Memory B cell (primary cell): ENCODE measurements around the gene AK1.
"Not testable (repeated sequence)": the region's sequence is repeated elsewhere in the genome, so short reads cannot be mapped to it uniquely, and the experiment has no call there.

Source experiments
- ATAC-seq: fragments of 150-1000 bp; cut with Tn5 transposase; 2 replicates; pipeline ENCODE4 v1.10.0; 2021; ENCODE audit warnings: low read depth, mild to moderate bottlenecking, moderate library complexity
- DNase-seq, 2 donors: peaks; one replicate each; pipeline ENCODE4 v3.0.0; 2022; ENCODE audit warnings: low spot score in 2 of 2
- H3K27ac Mint-ChIP-seq: one replicate; pipeline ENCODE4 v1.8.0; 2022; ENCODE audit warnings: mild to moderate bottlenecking, moderate library complexity, mixed read lengths
- H3K27me3 Mint-ChIP-seq: one replicate; pipeline ENCODE4 v1.8.0; 2022; ENCODE audit warnings: mixed read lengths
- H3K36me3 Mint-ChIP-seq: one replicate; pipeline ENCODE4 v1.8.0; 2022; ENCODE audit warnings: mild to moderate bottlenecking, mixed read lengths
- H3K4me1 Mint-ChIP-seq: one replicate; pipeline ENCODE4 v1.8.0; 2022; ENCODE audit warnings: mixed read lengths
- H3K4me3 Mint-ChIP-seq: one replicate; pipeline ENCODE4 v1.8.0; 2022; ENCODE audit warnings: mild to moderate bottlenecking, moderate library complexity, mixed read lengths
- H3K9me3 Mint-ChIP-seq: one replicate; pipeline ENCODE4 v1.8.0; 2022; ENCODE audit warnings: mixed read lengths

Gene AK1

DNA sequence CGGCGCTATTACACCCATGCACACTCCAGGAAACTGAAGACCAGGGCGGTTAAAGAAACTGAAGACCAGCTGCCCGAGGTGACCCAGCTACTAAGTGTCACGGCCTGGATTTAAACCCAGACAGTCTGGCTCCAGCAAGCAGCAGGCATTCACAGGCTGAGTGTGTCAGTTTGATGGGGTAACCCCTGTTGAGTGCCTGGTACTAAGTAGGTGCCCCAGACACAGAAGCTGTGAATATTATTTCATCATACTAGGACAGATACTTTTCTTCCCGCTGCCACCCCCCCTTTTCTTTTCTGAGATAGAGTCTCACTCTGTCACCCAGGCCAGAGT, 30.3 kb downstream of the AK1 start:
- H3K27ac Mint-ChIP-seq, result no peak overlapping the region
- ATAC-seq, result no peak

DNA sequence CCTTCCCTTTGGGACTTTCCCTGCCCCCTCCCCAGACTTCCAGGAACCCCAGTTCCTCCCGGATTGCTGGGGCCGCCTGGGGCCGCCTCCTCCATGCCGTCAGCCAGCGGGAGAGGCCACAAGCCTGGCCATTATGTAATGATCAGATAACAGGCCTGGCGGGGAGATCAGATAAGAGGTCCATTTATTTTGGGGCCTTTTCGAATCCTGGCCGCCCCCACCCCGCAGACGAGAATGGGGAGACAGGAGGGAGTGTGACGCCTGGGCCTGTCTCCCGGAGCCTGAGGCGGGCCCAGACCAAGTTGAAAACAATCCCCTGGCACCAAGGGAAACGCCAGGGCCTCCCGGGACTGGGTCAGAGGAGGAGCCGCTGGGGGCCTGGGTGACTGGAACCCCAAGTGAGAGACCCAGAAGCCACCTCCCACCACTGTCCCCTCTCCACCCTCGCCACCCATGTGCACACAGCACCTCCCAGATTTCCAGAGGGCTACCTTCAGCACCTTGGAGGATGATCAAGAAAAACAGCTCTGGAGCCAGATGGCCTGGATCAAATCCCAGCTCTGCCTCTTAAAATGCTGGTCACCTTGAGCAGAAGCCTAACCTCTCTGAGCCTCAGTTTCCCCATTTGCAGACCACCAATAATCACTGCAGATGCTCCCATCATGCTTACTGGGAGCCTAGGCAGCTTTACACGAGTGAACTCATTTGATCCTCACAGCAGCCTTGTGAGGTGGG, 30.9 kb downstream of the AK1 start:
- no peak for ATAC-seq
- Mint-ChIP-seq H3K36me3 (peaks cover 9% of the 10 kb centered on the region), H3K27ac (no peak overlapping the region), H3K4me3 (no peak overlapping the region), H3K27me3 (no peaks in the 10 kb centered on the region), H3K4me1 (no peaks in the 10 kb centered on the region), H3K9me3 (peaks cover 10% of the 10 kb centered on the region)
- DNase-seq, result no peak

More for the DNA sequence above, 30.3 kb downstream of the AK1 start:
- Mint-ChIP-seq H3K36me3 (peaks cover 9% of the 10 kb centered on the region), H3K4me3 (no peak overlapping the region), H3K9me3 (peaks cover 10% of the 10 kb centered on the region), H3K4me1 (no peaks in the 10 kb centered on the region), H3K27me3 (no peaks in the 10 kb centered on the region)
- DNase-seq, result no peak

DNA sequence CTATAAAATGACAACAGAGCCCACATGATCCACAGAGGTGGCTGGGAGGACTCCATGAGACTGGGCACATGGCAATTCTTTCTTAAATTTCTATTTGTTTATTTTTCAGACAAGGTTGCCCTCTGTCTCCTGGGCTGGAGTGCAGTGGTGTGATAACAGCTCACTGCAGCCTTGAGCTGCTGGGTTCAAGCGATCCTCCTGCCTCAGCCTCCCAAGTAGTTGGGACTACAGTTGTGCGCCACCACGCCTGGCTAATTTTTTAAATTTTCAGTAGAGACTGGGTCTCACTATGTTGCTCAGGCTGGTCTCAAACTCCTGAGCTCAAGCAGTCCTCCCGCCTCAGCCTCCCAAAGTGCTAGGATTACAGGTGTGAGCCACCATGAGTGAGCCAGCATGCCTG, 31.9 kb downstream of the AK1 start:
- DNase-seq, H3K27ac Mint-ChIP-seq, H3K4me3 Mint-ChIP-seq, H3K36me3 Mint-ChIP-seq, H3K4me1 Mint-ChIP-seq, H3K27me3 Mint-ChIP-seq, ATAC-seq: not testable (repeated sequence)
- H3K9me3 Mint-ChIP-seq, result peaks cover 10% of the 10 kb centered on the region

DNA sequence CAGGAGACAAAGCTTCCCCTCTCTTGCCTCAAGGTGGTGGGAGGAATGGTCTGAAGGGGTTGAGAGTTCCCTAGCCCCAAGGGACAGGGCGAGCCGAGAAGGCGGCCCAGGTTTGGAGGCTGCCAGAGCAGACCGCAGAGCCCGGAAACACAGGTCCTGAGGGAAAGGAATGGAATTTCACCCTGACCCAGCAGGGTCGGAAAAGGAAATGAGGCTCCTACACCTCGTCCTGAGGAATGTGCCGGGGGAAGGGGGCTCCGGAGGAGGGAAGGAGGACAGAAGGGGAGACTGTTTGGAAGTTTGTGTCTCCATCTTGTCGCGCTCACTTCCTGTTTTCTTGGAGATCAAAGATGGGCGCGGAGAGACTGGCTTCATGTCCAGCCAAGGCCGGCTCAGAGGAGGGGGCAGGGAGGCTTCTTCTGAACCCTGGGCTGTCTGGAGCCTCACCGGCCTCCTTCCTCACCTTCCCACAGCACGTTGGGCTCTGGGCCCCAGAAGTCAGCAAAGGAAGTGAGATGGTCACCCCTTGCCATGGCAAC, 32.6 kb downstream of the AK1 start:
- no peaks in the 10 kb centered on the region for H3K27me3 Mint-ChIP-seq
- H3K4me1 Mint-ChIP-seq, result no peaks in the 10 kb centered on the region
- no peak for ATAC-seq
- peaks cover 9% of the 10 kb centered on the region for H3K36me3 Mint-ChIP-seq
- peaks cover 10% of the 10 kb centered on the region for H3K9me3 Mint-ChIP-seq
- DNase-seq, result no peak
- no peak overlapping the region for H3K27ac Mint-ChIP-seq
- H3K4me3 Mint-ChIP-seq, result no peak overlapping the region

DNA sequence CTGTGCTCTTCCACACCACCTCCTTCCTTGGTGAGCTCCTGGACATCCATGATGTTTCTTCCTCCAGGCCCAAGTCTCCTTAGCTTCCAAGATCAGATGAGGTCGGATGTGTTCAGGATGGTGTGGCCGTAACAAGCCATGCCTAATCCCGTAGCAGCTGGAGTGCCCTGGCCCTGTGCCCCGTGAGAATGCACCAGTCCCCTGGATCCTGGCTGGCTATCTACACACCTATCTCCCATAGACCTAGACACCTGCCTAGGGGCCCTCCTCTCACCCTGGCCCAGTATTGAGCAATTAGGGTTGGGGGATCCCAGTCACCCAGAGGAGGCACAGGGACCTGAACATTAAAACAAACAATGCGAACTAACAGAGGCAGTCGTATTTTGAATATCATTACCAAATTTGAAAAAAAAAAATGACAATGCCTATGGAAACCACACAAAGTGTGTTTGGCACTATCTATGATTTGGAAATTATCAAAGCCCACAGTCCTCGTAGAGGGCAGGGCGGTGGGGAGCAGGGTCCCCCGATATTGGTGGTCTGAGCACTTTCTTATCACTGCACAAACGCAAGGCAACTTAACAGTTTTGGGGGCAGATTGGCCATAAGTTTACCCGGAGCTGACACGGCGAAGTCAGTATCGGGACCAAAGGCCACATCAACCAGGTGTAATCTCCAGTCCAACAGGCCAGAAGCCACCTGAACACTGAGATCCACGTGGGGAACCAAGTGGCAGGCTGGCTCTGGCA, 36.2 kb downstream of the AK1 start:
- DNase-seq, result no peak
- ATAC-seq, result no peak
- no peaks in the 10 kb centered on the region for H3K36me3 Mint-ChIP-seq
- peaks cover 3% of the 10 kb centered on the region for H3K27me3 Mint-ChIP-seq
- no peak overlapping the region for H3K27ac Mint-ChIP-seq
- H3K4me1 Mint-ChIP-seq, result peaks cover 2% of the 10 kb centered on the region
- H3K9me3 Mint-ChIP-seq, result no peaks in the 10 kb centered on the region
- no peak overlapping the region for H3K4me3 Mint-ChIP-seq

DNA sequence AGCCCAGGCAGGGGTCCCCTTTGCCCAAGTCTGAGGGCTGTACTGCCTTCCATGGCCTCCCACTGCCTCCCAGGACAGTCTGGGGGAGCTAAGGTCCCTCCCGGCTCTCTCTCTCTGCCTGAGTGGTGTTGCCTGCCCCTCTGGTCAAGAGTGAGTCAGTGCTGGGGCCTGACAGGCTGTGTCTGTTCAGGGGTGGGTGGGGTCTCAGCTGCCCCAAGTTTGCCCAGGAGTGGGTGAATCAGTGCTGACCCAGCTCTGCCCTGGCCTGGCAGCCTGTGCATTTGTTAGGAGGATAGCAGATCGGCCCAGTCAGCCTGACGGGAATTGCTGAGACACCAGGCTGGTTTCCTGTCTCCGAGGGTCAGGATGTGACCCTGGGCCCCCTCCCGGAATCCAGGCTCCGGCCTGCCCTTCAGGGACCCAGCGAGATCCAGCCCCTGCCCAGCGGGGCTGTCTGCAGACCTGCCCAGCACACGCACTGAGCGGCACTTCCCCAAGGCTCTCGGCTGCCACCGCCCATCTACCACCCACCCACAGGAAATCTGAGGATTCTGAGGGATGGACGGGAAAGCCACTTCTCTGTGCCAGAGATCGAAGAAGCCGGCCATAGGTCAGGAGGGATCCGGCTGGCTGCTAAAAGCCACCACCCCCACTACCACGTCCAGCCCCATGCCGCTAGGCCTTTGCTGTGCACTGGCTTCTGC, 38.9 kb downstream of the AK1 start:
- DNase-seq, result no peak
- H3K27ac Mint-ChIP-seq, result no peak overlapping the region
- H3K9me3 Mint-ChIP-seq, result no peaks in the 10 kb centered on the region
- no peak overlapping the region for H3K4me3 Mint-ChIP-seq
- no peak for ATAC-seq
- H3K27me3 Mint-ChIP-seq, result peaks cover 3% of the 10 kb centered on the region
- H3K36me3 Mint-ChIP-seq, result no peaks in the 10 kb centered on the region
- peaks cover 2% of the 10 kb centered on the region for H3K4me1 Mint-ChIP-seq

DNA sequence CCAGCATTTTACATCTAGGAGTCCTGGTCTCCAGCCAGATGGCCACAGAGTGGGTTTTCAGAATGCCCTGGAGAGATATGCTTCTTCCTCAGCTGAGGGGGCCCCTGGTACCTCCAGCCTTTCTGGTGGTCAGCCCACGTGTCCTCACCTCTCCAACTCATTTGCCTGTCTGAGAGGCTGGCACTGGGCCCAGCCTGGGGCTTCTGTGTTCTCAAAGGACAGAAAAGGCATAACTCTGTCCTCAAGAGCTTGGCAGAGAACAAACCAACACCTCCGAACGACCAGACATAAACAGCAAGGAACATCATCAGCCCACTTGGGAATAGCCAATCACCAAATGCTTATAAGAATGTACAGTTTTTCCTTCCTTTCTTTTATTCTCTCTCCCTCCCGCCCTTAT, 40.1 kb downstream of the AK1 start:
- ATAC-seq, result no peak
- Mint-ChIP-seq H3K27ac (no peak overlapping the region), H3K27me3 (peaks cover 3% of the 10 kb centered on the region), H3K9me3 (no peaks in the 10 kb centered on the region), H3K36me3 (no peaks in the 10 kb centered on the region), H3K4me1 (peaks cover 2% of the 10 kb centered on the region), H3K4me3 (no peak overlapping the region)
- DNase-seq, result no peak

DNA sequence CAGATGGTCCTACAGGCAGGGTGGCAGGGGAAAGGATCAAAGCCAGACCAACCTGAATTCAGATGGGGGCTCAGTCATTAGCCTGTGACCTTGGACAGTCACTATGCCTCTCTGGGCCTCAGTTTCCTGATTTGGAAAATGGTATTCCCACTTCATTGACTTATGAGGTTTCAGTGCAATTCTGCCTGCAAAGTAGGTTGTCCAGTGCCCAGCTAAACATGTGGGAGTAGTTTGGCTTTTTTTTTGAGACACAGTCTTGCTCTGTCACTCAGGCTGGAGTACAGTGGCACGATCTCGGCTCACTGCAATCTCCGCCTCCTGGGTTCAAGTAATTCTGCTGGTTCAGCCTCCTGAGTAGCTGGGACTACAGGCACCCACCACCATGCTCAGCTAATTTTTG, 40.9 kb downstream of the AK1 start:
- ATAC-seq, H3K27ac Mint-ChIP-seq, DNase-seq, H3K27me3 Mint-ChIP-seq, H3K36me3 Mint-ChIP-seq, H3K4me3 Mint-ChIP-seq, H3K4me1 Mint-ChIP-seq, H3K9me3 Mint-ChIP-seq: not testable (repeated sequence)

DNA sequence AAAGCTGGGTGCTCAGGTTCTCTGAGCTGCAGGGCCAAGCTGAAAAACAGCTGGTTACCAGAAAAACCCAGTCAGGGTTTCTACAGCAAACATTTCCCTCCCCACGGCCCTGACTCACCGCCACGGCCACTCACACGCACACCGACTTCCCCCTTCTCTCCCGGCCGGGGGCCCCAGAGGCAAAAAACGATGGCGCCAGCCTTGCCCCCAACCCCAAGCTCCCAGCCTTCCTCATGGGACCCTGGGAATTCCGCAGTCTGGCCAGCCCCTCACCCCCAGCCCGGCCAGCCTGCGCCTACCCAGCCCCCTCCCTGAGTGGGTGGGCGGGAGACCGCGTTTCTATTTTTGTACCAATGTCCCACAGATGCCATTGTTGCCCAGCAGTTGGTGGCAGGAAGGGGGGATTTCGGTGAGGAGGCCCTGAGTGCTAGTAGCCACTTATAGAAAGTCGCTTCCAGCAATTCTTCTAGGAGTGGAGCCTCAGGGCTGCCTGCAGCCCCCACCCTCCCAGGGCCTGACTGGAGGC, 41.4 kb downstream of the AK1 start:
- ATAC-seq (no peak), DNase-seq (no peak)
- Mint-ChIP-seq H3K36me3 (no peaks in the 10 kb centered on the region), H3K27me3 (peaks cover 3% of the 10 kb centered on the region), H3K27ac (no peak overlapping the region), H3K4me3 (no peak overlapping the region), H3K9me3 (no peaks in the 10 kb centered on the region), H3K4me1 (peaks cover 2% of the 10 kb centered on the region)

DNA sequence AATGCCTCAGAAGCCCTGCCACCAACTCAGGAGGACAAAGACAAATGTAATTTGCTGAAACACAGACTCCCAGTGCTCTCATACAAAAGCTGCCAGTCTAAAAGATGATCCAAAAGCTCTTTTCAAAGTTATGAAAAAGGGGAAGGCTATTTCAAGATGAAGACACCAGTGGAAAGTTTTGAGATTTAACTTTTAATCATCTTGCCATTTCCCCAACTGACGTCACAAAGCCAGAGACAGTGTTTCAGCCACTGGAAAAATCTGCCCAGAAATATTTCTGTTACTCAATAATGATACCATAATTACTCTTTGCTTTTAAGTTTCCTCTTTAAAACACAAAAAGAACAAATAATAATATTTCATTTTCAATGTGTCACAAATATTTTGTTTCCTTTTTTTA, 43.9 kb downstream of the AK1 start:
- Mint-ChIP-seq H3K36me3 (no peaks in the 10 kb centered on the region), H3K4me3 (no peak overlapping the region), H3K4me1 (peaks cover 2% of the 10 kb centered on the region), H3K27ac (no peak overlapping the region), H3K9me3 (no peaks in the 10 kb centered on the region), H3K27me3 (no peaks in the 10 kb centered on the region)
- ATAC-seq (no peak), DNase-seq (no peak)

DNA sequence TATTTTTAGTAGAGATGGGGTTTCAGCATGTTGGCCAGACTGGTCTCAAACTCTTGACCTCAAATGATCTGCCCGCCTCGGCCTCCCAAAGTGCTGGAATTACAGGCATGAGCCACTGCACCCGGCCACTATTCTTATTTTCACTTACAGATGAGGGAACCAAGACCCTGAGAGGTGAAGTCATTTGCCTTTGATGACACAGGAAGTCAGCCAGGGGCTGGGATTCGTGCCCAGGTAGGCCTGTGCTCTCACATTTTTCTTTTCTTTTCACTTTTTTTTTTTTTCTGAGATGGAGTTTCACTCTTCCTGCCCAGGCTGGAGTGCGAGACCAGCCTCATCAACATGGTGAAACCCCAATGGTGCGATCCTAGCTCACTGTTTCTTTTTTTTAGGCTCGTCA, 45.2 kb downstream of the AK1 start:
- Mint-ChIP-seq H3K27ac (no peak overlapping the region), H3K36me3 (no peaks in the 10 kb centered on the region), H3K4me1 (no peaks in the 10 kb centered on the region), H3K9me3 (no peaks in the 10 kb centered on the region), H3K4me3 (no peak overlapping the region), H3K27me3 (no peaks in the 10 kb centered on the region)
- ATAC-seq (no peak), DNase-seq (no peak)

DNA sequence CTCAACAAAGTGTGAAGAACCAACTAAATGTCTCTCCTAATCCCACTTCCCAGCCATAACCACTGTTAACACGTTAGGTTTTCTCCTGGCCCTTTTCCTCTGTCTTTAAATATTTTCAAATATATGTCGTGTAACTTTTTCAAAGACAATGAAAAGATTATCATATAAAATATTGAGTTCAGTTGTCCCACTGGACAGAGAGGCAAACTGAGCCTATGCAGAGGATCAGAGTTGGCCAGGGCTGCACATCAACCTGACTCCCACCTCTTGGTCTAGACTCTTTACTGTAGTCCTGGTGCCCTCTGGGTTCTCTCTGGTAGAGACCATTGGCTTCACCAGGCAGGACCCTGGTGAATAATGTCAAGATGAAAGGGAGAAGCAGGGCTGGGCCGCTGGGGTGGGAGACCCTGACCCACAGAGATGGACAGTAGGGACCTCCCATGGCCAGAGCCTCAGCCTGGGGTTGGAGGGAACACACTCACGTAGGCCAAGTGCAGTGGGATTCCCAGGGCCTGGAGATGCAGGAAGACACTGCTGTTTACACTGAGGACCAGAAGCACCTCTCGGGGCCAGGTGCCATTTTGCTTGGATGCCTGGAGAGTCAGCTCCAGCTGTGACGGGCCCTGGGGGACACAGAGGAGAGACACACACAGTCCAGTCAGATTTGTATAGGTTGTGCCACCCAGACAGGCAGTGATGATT, 48.1 kb downstream of the AK1 start:
- H3K4me3 Mint-ChIP-seq, result no peak overlapping the region
- H3K27ac Mint-ChIP-seq, result no peak overlapping the region
- ATAC-seq (no peak), DNase-seq (no peak)
- H3K9me3 Mint-ChIP-seq, result no peaks in the 10 kb centered on the region
- no peaks in the 10 kb centered on the region for H3K27me3 Mint-ChIP-seq
- H3K36me3 Mint-ChIP-seq, result no peaks in the 10 kb centered on the region
- no peaks in the 10 kb centered on the region for H3K4me1 Mint-ChIP-seq

DNA sequence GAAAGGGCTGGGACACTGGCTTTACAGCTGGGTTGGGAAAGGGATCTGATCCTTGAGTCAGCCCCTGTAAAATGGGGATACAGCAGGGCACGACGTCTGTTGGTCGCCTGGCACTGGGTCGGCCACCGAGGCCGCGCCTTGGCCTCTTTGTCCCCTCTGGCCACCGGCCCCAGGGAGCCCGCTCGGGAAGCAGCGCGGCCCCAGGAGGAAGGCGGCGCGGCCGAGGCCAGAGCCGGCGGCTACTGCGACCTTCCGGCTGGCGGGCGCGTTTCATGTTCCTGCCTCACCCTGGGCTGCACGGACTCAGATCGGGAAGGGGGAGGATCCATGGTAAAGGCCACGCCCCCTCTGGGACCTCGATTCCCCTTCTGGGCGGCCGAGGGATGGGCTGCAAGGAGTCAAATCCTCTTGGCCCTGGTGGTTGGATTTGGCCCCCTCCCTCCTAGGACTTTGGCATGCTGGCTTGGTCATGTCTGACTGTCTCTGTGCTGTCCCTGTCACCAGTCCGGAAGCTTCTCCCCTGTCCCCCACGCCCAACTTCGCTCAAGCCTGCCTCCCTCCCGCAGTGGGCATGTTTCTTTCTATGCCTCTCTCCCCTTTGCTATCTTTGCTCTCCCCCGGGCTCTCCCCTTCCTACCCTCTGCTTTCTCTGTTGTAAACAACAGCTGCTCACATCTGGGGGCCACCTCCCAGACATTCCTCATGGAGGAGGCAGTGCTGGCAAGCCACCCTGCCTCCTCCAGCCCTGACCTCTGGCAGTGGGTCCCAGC, 49.0 kb downstream of the AK1 start:
- H3K4me1 Mint-ChIP-seq, result no peaks in the 10 kb centered on the region
- no peak overlapping the region for H3K4me3 Mint-ChIP-seq
- no peak overlapping the region for H3K27ac Mint-ChIP-seq
- no peaks in the 10 kb centered on the region for H3K9me3 Mint-ChIP-seq
- no peak for DNase-seq
- no peaks in the 10 kb centered on the region for H3K27me3 Mint-ChIP-seq
- ATAC-seq, result no peak
- no peaks in the 10 kb centered on the region for H3K36me3 Mint-ChIP-seq
